ENCODE data around the gene GALNT6.

The GALNT6 gene

GRCh38 chr12:51379571-51379970, 11.6 kb downstream of the GALNT6 start:
- DNase-seq: no peak

- DNase-seq: no peak
Measured at GRCh38 chr12:51378749-51379148, 12.5 kb downstream of the GALNT6 start.

- no peak for DNase-seq
Measured at GRCh38 chr12:51377099-51377984, 13.9 kb downstream of the GALNT6 start.

GRCh38 chr12:51374856-51375255, 16.4 kb downstream of the GALNT6 start:
- DNase-seq: no peak

- DNase-seq: no peak
Measured at GRCh38 chr12:51374361-51374760, 16.8 kb downstream of the GALNT6 start.

- DNase-seq: no peak
Measured at GRCh38 chr12:51373187-51373586, 18.0 kb downstream of the GALNT6 start.

- DNase-seq: no peak
Measured at GRCh38 chr12:51372021-51372420, 19.2 kb downstream of the GALNT6 start.

- no peak for DNase-seq
Measured at GRCh38 chr12:51371295-51371953, 19.8 kb downstream of the GALNT6 start.

- no peak for DNase-seq
Measured at GRCh38 chr12:51370667-51371066, 20.5 kb downstream of the GALNT6 start.

GRCh38 chr12:51369581-51369980, 21.6 kb downstream of the GALNT6 start:
- no peak for DNase-seq

GRCh38 chr12:51368640-51369517, 22.3 kb downstream of the GALNT6 start:
- DNase-seq: peak; percentile 54

GRCh38 chr12:51365276-51365675, 25.9 kb downstream of the GALNT6 start:
- no peak for DNase-seq

GRCh38 chr12:51364001-51364400, 27.2 kb downstream of the GALNT6 start:
- no peak for DNase-seq

- DNase-seq: no peak
Measured at GRCh38 chr12:51362747-51363342, 28.4 kb downstream of the GALNT6 start.

GRCh38 chr12:51362307-51362706, 28.9 kb downstream of the GALNT6 start:
- DNase-seq: no peak

- no peak for DNase-seq
Measured at GRCh38 chr12:51361161-51362016, 29.8 kb downstream of the GALNT6 start.

GRCh38 chr12:51360315-51360714, 30.9 kb downstream of the GALNT6 start:
- no peak for DNase-seq

- no peak for DNase-seq
Measured at GRCh38 chr12:51359851-51360250, 31.4 kb downstream of the GALNT6 start.

GRCh38 chr12:51358496-51358895, 32.7 kb downstream of the GALNT6 start:
- no peak for DNase-seq

GRCh38 chr12:51357374-51358047, 33.7 kb downstream of the GALNT6 start:
- no peak for DNase-seq

- DNase-seq: no peak
Measured at GRCh38 chr12:51351913-51352532, 39.2 kb downstream of the GALNT6 start.

Data from activated gamma-delta T cell (primary cell).